Stimulated activated CD8-positive, alpha-beta memory T cell treated with anti-CD3 and anti-CD28 coated beads, Interleukin-4, amount 100 ng/mL, for 4 hours (primary cell): ENCODE data around the gene TAAR6.
"Not testable (repeated sequence)": the region's sequence is repeated elsewhere in the genome, so short reads cannot be mapped to it uniquely, and the experiment has no call there.

ENCODE experiments used
- DNase-seq, 2 donors: peaks; one replicate each; pipeline ENCODE4 v3.0.0-alpha.2; 2020; ENCODE audit warnings: low read depth in 2 of 2, low spot score in 1 of 2

The TAAR6 gene

DNA sequence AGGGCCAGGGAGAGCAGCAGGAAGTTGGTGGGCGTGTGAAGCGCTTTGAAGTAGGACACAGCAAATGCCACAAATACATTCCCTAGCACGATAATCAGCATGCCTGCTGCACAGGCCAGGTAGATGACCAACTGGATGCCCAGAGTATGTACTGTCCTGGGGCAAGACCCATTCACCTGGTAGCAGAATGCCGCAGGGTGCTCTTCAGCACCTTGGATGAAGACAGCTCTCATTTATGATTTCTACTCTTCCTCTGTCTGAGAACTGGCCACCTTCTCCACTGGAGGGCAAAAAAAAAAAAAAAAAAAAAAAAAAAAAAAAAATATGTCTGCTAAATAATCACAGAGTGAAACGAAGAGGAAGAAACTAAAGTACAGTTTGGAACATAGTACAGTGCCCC is 19.3 kb downstream of the TAAR6 start, which contains the start of gene TAAR5:
Gene TAAR5, minus strand, starts transcription at position 288 of the 400 bp plus-strand sequence. Its CDS starts 55 bp downstream, at position 233.
- no peak for DNase-seq

DNA sequence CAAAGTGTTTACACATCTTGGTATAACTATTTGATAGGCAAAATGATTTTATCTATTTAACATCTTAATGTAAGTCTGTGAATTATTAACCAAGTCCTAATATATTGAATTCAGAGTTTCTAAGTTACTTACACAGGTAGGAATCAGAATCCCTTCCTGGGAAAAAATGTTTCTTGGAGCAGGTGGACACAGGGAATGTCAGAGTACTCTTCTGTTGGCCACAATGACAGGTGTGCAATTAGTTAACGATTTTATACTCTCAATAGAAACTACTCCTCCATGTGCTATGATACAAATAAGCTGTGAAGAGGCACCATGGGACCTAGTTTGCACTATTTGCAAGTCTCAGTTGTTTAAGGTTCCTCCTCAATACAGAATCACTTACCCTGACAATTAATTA is 20.2 kb downstream of the TAAR6 start:
- no peak for DNase-seq

- DNase-seq = no peak
These were observed 22.7 kb downstream of the TAAR6 start for GRCh38 chr6:132592855-132593254.

DNA sequence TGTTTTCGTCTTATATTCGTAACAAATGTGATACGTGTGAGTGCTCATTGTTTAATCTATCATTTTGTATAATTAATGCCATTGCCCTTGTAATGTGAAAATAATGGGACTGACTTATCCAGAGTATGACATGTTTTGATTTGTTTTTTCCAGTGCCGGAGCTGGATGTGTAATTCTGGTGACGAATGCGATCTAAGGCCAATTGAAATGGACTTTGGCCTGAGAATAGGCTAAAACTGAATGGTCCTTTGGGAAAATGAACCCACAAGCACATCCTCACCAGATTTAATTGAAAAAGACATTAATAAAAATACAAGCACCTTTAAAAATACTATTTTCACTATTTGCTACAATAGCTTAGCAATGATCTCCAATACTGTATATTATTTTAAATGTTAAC is 26.1 kb downstream of the TAAR6 start:
- DNase-seq = no peak

GRCh38 chr6:132598473-132598872 is 28.4 kb downstream of the TAAR6 start:
- DNase-seq = no peak

GRCh38 chr6:132600900-132601299 is 30.8 kb downstream of the TAAR6 start:
- DNase-seq = not testable (repeated sequence)

DNA sequence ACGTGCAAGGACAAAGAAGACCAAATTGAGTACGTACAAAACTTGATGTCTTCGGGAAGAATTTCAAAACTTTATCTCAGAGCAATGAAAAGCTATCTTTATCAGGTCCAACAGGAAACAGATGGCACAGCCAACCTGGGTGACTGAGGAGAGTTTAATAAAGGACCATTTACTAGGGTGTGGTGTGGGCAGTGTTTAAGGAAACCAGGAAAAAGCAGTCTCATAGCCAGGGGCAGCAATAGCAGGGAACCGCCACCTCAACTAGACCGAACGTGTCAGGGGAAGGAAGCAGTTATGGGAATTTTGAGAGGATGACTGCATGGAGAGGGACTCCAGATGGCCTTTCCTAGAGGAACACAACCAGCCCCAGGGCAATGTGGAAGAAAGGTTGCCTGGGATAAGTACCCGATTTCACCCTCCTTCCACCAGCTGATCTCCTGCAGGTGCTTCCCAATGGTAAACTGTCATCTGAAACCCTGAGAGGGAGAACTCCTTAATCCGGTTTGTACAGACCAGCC is 34.6 kb downstream of the TAAR6 start:
- no peak for DNase-seq

DNA sequence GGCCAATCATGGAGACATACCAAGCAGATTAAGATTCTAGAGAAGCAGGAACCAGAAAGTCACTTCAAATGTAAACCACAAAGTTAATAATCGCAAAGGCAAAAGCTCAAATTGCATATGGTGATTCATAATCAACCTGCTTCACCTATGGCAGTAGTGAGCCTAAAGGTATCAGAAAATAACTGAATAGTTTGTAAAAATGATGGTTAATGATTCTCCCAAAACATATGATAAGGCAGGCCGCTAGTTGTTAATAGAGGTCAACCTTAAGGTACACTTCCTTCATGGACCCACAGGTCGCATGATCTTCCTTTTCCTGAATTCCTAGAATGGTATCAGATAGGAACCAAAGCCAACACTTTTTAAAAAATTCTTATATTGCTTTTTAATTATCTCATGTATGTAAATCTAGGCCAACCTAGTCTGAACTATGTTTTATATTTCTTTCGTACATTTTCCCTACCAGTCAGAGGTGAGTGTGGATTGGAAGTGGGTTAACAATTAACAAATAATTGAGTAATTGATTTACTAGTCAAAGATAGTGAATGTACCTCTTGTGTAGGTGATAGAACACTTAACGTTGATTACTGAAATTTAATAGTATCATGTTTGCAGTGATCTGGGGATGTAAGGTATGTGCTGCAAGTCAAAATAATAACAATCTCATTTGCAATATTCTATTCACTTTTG is 37.6 kb downstream of the TAAR6 start:
- no peak for DNase-seq

GRCh38 chr6:132611616-132612015 is 41.5 kb downstream of the TAAR6 start:
- no peak for DNase-seq

GRCh38 chr6:132612449-132613108 is 42.5 kb downstream of the TAAR6 start:
- DNase-seq = no peak

GRCh38 chr6:132614554-132614953 is 44.4 kb downstream of the TAAR6 start:
- no peak for DNase-seq

DNA sequence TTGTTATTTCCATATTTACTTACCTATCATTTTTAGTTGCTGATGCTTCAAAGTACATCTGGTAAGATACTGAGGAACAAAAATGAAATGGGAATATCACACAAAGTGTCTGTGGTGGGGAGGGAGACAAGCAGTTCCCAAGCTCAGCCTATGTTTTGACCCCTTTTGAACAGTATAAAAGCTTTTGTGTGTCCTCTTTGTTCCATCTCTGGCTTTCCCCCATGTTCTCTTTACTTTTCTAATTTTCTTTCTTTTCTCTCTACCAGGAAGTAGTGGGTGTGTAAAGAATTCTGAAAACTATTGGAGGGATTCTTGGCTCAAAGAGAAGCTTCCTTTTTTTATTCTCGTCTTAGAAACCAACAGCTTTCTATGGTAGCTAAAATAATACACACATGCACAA is 46.6 kb downstream of the TAAR6 start:
- DNase-seq = no peak
